ENCODE results near the gene GSTM4.

GRCh38 chr1:109611308-109611990 lies 44.5 kb upstream of the GSTM4 start:
- TF ChIP-seq, protein P1, sequence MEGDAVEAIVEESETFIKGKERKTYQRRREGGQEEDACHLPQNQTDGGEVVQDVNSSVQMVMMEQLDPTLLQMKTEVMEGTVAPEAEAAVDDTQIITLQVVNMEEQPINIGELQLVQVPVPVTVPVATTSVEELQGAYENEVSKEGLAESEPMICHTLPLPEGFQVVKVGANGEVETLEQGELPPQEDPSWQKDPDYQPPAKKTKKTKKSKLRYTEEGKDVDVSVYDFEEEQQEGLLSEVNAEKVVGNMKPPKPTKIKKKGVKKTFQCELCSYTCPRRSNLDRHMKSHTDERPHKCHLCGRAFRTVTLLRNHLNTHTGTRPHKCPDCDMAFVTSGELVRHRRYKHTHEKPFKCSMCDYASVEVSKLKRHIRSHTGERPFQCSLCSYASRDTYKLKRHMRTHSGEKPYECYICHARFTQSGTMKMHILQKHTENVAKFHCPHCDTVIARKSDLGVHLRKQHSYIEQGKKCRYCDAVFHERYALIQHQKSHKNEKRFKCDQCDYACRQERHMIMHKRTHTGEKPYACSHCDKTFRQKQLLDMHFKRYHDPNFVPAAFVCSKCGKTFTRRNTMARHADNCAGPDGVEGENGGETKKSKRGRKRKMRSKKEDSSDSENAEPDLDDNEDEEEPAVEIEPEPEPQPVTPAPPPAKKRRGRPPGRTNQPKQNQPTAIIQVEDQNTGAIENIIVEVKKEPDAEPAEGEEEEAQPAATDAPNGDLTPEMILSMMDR (conservative IDR thresholded peaks at IDR 0.05 in 1 of 2, IDR thresholded peaks at IDR 0.05 in 1 of 2; ENCODE audit: low read depth in 1 of 2, low read length in 2 of 2): no peak
- TF ChIP-seq EZH2 (IDR thresholded peaks at IDR 0.05; ENCODE audit: low read length, missing control alignments): no peak
